HG02870 (cell line): ENCODE measurements around the gene ARHGEF40.

Experiments used
- ATAC-seq: cut with Tn5 transposase; IDR thresholded peaks from one replicate; pipeline ENCODE4 v1.9.1; 2021; ENCODE audit warnings: mild to moderate bottlenecking, moderate library complexity; ENCODE audit not compliant: unreplicated experiment

ARHGEF40 gene

GRCh38 chr14:21078726-21079125, 8.6 kb downstream of the ARHGEF40 start:
- no peak for ATAC-seq

- ATAC-seq: no peak
Observed at GRCh38 chr14:21081521-21082142, 11.5 kb downstream of the ARHGEF40 start.

- no peak for ATAC-seq
Observed at GRCh38 chr14:21083565-21084325, 13.6 kb downstream of the ARHGEF40 start.

- ATAC-seq: no peak
Observed at GRCh38 chr14:21084396-21084795, 14.3 kb downstream of the ARHGEF40 start.

GRCh38 chr14:21084998-21085853, 15.1 kb downstream of the ARHGEF40 start:
- ATAC-seq: no peak

- ATAC-seq: no peak
Observed at GRCh38 chr14:21086908-21087293, 16.8 kb downstream of the ARHGEF40 start.

GRCh38 chr14:21087294-21088091, 17.4 kb downstream of the ARHGEF40 start:
- peak; percentile 77 for ATAC-seq

- no peak for ATAC-seq
Observed at GRCh38 chr14:21088687-21089086, 18.6 kb downstream of the ARHGEF40 start.

- no peak for ATAC-seq
Observed at GRCh38 chr14:21089271-21089670, 19.2 kb downstream of the ARHGEF40 start.

GRCh38 chr14:21089877-21090193, 19.7 kb downstream of the ARHGEF40 start:
- ATAC-seq: no peak

GRCh38 chr14:21090194-21090939, 20.3 kb downstream of the ARHGEF40 start:
- ATAC-seq: no peak

GRCh38 chr14:21090940-21091663, 21.0 kb downstream of the ARHGEF40 start:
- ATAC-seq: no peak

GRCh38 chr14:21091821-21092272, 21.7 kb downstream of the ARHGEF40 start:
- no peak for ATAC-seq

GRCh38 chr14:21092273-21093011, 22.3 kb downstream of the ARHGEF40 start:
- ATAC-seq: peak; percentile 80

- no peak for ATAC-seq
Observed at GRCh38 chr14:21093018-21093417, 22.9 kb downstream of the ARHGEF40 start.

- no peak for ATAC-seq
Observed at GRCh38 chr14:21093769-21094681, 23.9 kb downstream of the ARHGEF40 start.

- no peak for ATAC-seq
Observed at GRCh38 chr14:21095430-21096205, 25.5 kb downstream of the ARHGEF40 start.
